Large intestine (tissue), 3 donors: Measurements from ENCODE around the gene RRN3. TPM values are rescaled to one million over a fixed set of nuclear protein-coding genes. Genes with fewer than 3 reads are reported as not detected.
"Not testable (repeated sequence)": the region's sequence is repeated elsewhere in the genome, so short reads cannot be mapped to it uniquely, and the experiment has no call there.

ENCODE experiments used
- DNase-seq, 2 donors: peaks; one replicate each; pipeline versions ENCODE4 v3.0.0 to v3.0.0-alpha.2; 2013
- H3K27ac ChIP-seq: one replicate; pipeline ENCODE4 v1.5.1; 2013; ENCODE audit warnings: low read length
- H3K27me3 ChIP-seq: 2 replicates; pipeline ENCODE4 v1.6.1; 2013; ENCODE audit warnings: low read length; ENCODE audit not compliant: control insufficient read depth, insufficient read depth
- H3K36me3 ChIP-seq: 2 replicates; pipeline ENCODE4 v1.6.1; 2013; ENCODE audit warnings: low read length; ENCODE audit not compliant: control insufficient read depth, insufficient read depth
- H3K4me1 ChIP-seq: one replicate; pipeline ENCODE4 v1.6.1; 2013; ENCODE audit warnings: low read length; ENCODE audit not compliant: control insufficient read depth, insufficient read depth
- H3K4me3 ChIP-seq: one replicate; pipeline ENCODE4 v1.5.1; 2013; ENCODE audit warnings: low read length
- H3K9me3 ChIP-seq: one replicate; pipeline ENCODE4 v1.6.1; 2013; ENCODE audit warnings: mild to moderate bottlenecking, low read depth, low read length, moderate library complexity; ENCODE audit not compliant: control insufficient read depth
- WGBS: methylation state at CpG from one replicate; pipeline ENCODE4 v1.1.5; 2013; ENCODE audit warnings: low lambda C conversion rate; ENCODE audit not compliant: insufficient coverage; 5-methylcytosine and 5-hydroxymethylcytosine counted together
- polyA plus RNA-seq: library from polyadenylated mRNA; unstranded; fragments of 120-200 nt; gene quantifications from one replicate; pipeline ENCODE4 v1.2.1, GENCODE V29; 2013

Gene RRN3
- polyA plus RNA-seq, 1 donor, result 41.7 TPM

GRCh38 chr16:15049581-15050180, 44.4 kb downstream of the RRN3 start:
- H3K27ac ChIP-seq, result no peak overlapping the region
- no peak overlapping the region for H3K4me3 ChIP-seq
- H3K36me3 ChIP-seq, result peaks cover 5% of the 10 kb centered on the region
- DNase-seq, result no peak
- H3K27me3 ChIP-seq, result no peaks in the 10 kb centered on the region
- no peaks in the 10 kb centered on the region for H3K9me3 ChIP-seq
- H3K4me1 ChIP-seq, result no peaks in the 10 kb centered on the region
- WGBS, result no CpG with 5 or more reads among the region's 3 CpGs

- H3K9me3 ChIP-seq, result no peaks in the 10 kb centered on the region
- no peak for DNase-seq
- H3K36me3 ChIP-seq, result peaks cover 9% of the 10 kb centered on the region
- WGBS, result no CpG with 5 or more reads among the region's 21 CpGs
- no peaks in the 10 kb centered on the region for H3K27me3 ChIP-seq
- no peak overlapping the region for H3K4me3 ChIP-seq
- no peaks in the 10 kb centered on the region for H3K4me1 ChIP-seq
- H3K27ac ChIP-seq, result no peak overlapping the region
Measured at GRCh38 chr16:15046692-15047376, 47.2 kb downstream of the RRN3 start.

GRCh38 chr16:15045270-15045669, 48.8 kb downstream of the RRN3 start:
- WGBS, result no CpG with 5 or more reads among the region's 9 CpGs
- H3K36me3 ChIP-seq, result peaks cover 16% of the 10 kb centered on the region
- H3K4me1 ChIP-seq, H3K27me3 ChIP-seq, H3K9me3 ChIP-seq, DNase-seq, H3K4me3 ChIP-seq, H3K27ac ChIP-seq: not testable (repeated sequence)

- Histone ChIP-seq H3K4me1 (no peaks in the 10 kb centered on the region), H3K27ac (no peak overlapping the region), H3K27me3 (no peaks in the 10 kb centered on the region), H3K9me3 (no peaks in the 10 kb centered on the region), H3K4me3 (no peak overlapping the region), H3K36me3 (peaks cover 25% of the 10 kb centered on the region)
- DNase-seq, result no peak
- WGBS, result no CpG with 5 or more reads among the region's 11 CpGs
Measured at GRCh38 chr16:15044286-15044685, 49.8 kb downstream of the RRN3 start.

- Histone ChIP-seq H3K27me3 (no peaks in the 10 kb centered on the region), H3K36me3 (peaks cover 34% of the 10 kb centered on the region), H3K4me1 (no peaks in the 10 kb centered on the region), H3K4me3 (no peak overlapping the region), H3K9me3 (no peaks in the 10 kb centered on the region), H3K27ac (no peak overlapping the region)
- DNase-seq, result no peak
- no CpG with 5 or more reads among the region's 5 CpGs for WGBS
Measured at GRCh38 chr16:15043344-15043743, 50.7 kb downstream of the RRN3 start.

- Histone ChIP-seq H3K36me3 (peaks cover 49% of the 10 kb centered on the region), H3K27me3 (no peaks in the 10 kb centered on the region), H3K9me3 (no peaks in the 10 kb centered on the region), H3K4me1 (no peaks in the 10 kb centered on the region), H3K27ac (no peak overlapping the region), H3K4me3 (no peak overlapping the region)
- DNase-seq, result peak in 1 of 2 donors; percentile 48
- 90% methylated on average over 1 of the region's 16 CpGs for WGBS
Measured at GRCh38 chr16:15041271-15042004, 52.6 kb downstream of the RRN3 start.

GRCh38 chr16:15038689-15039088, 55.4 kb downstream of the RRN3 start:
- no peaks in the 10 kb centered on the region for H3K9me3 ChIP-seq
- WGBS, result 100% methylated on average over 1 of the region's 9 CpGs
- DNase-seq, result no peak
- no peak overlapping the region for H3K4me3 ChIP-seq
- no peaks in the 10 kb centered on the region for H3K27me3 ChIP-seq
- no peaks in the 10 kb centered on the region for H3K4me1 ChIP-seq
- H3K27ac ChIP-seq, result no peak overlapping the region
- H3K36me3 ChIP-seq, result peaks cover 68% of the 10 kb centered on the region

GRCh38 chr16:15037745-15038144, 56.3 kb downstream of the RRN3 start:
- H3K4me1 ChIP-seq, result no peaks in the 10 kb centered on the region
- peaks cover 77% of the 10 kb centered on the region for H3K36me3 ChIP-seq
- H3K9me3 ChIP-seq, result no peaks in the 10 kb centered on the region
- H3K27me3 ChIP-seq, result no peaks in the 10 kb centered on the region
- no peak overlapping the region for H3K4me3 ChIP-seq
- no CpG with 5 or more reads among the region's 4 CpGs for WGBS
- no peak overlapping the region for H3K27ac ChIP-seq
- DNase-seq, result no peak

GRCh38 chr16:15037003-15037402, 57.1 kb downstream of the RRN3 start:
- H3K4me3 ChIP-seq, result no peak overlapping the region
- no peaks in the 10 kb centered on the region for H3K4me1 ChIP-seq
- peaks cover 85% of the 10 kb centered on the region for H3K36me3 ChIP-seq
- H3K9me3 ChIP-seq, result no peaks in the 10 kb centered on the region
- WGBS, result 100% methylated on average over 3 of the region's 10 CpGs
- no peak for DNase-seq
- no peak overlapping the region for H3K27ac ChIP-seq
- no peaks in the 10 kb centered on the region for H3K27me3 ChIP-seq

- Histone ChIP-seq H3K36me3 (peaks cover 88% of the 10 kb centered on the region), H3K4me1 (no peaks in the 10 kb centered on the region), H3K27ac (no peak overlapping the region), H3K4me3 (no peak overlapping the region), H3K27me3 (no peaks in the 10 kb centered on the region), H3K9me3 (no peaks in the 10 kb centered on the region)
- DNase-seq, result no peak
- WGBS, result no CpG with 5 or more reads among the region's 15 CpGs
Measured at GRCh38 chr16:15035163-15035729, 58.8 kb downstream of the RRN3 start.
